ENCODE measurements around the gene CIAO3.

DNA sequence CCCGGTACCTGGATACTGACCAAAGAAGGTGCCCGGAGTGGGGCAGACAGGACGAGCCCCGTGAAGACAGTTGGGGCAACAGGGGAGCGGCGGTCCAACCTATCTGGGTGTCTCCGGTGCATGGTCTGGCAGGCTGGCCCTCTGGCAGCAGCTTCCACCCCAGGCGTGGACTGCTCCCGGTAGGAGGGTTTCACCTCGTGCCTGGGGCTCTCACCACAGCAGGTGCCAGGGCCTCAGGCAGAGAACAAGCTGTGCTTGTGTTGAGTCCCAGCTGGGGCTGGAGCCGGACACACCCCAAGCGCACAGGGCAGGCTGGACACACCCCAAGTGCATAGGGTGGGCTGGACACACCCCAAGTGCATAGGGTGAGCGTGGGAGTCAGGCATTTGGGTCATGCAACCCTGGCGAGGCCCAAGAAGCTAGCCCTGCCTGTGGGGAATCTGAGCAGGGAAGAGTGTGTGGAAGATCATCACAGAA, 33.7 kb downstream of the CIAO3 start:
- no peak for TF ChIP-seq POLR2A (IDR thresholded peaks at IDR 0.05; ENCODE audit: low read length)
- TF ChIP-seq GATA1 (IDR thresholded peaks at IDR 0.05; ENCODE audit: low read depth, low read length), result no peak
